Measurements from ENCODE around the gene GGACT.
A peak's percentile ranks its signal among the peaks of the same experiment; 100 is the strongest.
"Not testable (repeated sequence)": the region's sequence is repeated elsewhere in the genome, so short reads cannot be mapped to it uniquely, and the experiment has no call there.

The GGACT gene

DNA sequence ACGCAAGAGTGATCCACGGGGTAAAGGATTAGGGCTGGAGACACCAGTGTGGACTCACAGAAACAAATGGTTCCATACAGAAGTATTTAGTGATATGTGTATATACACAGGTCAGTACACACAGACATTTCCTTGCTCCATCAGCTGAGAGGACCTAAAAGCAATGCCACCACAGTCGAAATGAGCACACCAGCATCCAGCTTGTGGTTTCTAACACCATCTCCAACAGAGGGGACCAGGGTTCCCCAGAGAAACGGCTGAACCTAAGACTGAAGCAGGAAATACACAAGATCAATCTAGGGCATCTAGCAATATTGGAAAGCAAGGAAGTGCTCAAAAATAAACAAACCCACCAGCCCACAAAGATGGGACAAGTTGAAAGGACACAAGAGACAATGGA, 7.6 kb downstream of the GGACT start:
- ChIA-PET POLR2A (no interaction called here), CTCF (interaction anchor here (1.0 kb wide), 1 partner anchor 8 kb away, joined by 3 read pairs; no protein-coding TSS in a partner anchor)
- no peak overlapping the region for H3K4me3 ChIP-seq (ENCODE audit: low read depth, low read length)
- no peak for DNase-seq (ENCODE audit: low read depth, low spot score)
- TF ChIP-seq, protein P1, sequence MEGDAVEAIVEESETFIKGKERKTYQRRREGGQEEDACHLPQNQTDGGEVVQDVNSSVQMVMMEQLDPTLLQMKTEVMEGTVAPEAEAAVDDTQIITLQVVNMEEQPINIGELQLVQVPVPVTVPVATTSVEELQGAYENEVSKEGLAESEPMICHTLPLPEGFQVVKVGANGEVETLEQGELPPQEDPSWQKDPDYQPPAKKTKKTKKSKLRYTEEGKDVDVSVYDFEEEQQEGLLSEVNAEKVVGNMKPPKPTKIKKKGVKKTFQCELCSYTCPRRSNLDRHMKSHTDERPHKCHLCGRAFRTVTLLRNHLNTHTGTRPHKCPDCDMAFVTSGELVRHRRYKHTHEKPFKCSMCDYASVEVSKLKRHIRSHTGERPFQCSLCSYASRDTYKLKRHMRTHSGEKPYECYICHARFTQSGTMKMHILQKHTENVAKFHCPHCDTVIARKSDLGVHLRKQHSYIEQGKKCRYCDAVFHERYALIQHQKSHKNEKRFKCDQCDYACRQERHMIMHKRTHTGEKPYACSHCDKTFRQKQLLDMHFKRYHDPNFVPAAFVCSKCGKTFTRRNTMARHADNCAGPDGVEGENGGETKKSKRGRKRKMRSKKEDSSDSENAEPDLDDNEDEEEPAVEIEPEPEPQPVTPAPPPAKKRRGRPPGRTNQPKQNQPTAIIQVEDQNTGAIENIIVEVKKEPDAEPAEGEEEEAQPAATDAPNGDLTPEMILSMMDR (IDR thresholded peaks at IDR 0.05; ENCODE audit: insufficient read depth, low read length, missing control alignments): no peak

GRCh38 chr13:100580045-100580444, 8.5 kb downstream of the GGACT start:
- H3K4me3 ChIP-seq (ENCODE audit: low read depth, low read length): no peak overlapping the region
- CTCF ChIA-PET: interaction anchor here (0.8 to 2.5 kb wide), 3 partner anchors 9 kb away, joined by 3 to 16 read pairs (median 3); partner anchors contain the start of gene GGACT
- TF ChIP-seq, protein P1 (IDR thresholded peaks at IDR 0.05; ENCODE audit: insufficient read depth, low read length, missing control alignments): no peak
- POLR2A ChIA-PET: no interaction called here
- DNase-seq (ENCODE audit: low read depth, low spot score): no peak

DNA sequence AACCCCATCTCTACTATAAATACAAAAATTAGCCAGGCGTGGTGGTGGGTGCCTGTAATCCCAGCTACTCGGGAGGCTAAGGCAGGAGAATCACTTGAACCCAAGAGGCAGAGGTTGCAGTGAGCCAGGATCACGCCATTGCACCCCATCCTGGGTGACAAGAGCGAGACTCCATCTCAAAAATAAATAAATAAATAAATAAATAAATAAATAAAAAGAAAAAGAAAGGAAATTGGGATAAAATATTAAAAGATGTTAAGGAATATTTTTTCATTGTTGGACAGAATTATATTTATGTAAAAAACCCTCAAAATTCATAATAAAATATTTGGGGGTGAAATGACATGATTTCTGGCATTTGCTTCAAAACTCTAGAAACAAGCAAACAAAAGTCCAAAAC, 11.3 kb downstream of the GGACT start:
- CTCF ChIA-PET; DNase-seq (ENCODE audit: low read depth, low spot score); POLR2A ChIA-PET; H3K4me3 ChIP-seq (ENCODE audit: low read depth, low read length): not testable (repeated sequence)

- DNase-seq (ENCODE audit: low read depth, low spot score): peak; percentile 34
- ChIA-PET CTCF (interaction anchor here (0.8 to 6.0 kb wide), 24 partner anchors 10 to 924 kb away, joined by 3 to 69 read pairs (median 4); partner anchors contain the start of gene GGACT), POLR2A (no interaction called here)
- TF ChIP-seq, protein P1 (IDR thresholded peaks at IDR 0.05; ENCODE audit: insufficient read depth, low read length, missing control alignments): peak; percentile 53
- H3K4me3 ChIP-seq (ENCODE audit: low read depth, low read length): no peak overlapping the region
Measured at GRCh38 chr13:100573121-100573520, 15.5 kb downstream of the GGACT start.

DNA sequence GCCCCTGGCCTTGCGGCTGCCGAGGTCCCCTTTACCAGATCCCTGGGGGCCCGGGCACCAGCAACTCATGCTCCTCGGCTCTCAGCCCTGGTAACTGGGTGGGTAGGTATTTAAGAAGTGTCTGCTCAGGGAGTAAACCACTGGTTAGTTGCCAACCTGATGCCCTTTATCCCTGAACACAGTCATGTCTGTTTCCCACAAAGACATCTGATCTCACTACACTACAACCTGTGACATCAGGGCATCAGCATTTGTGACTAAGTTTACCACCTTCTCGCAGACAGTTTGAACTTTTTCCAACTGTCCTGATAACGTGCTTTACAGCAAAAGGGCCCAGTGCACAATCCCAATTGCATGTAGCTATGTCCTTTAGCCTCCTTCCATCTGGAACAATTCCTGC, 22.0 kb downstream of the GGACT start:
- no peak overlapping the region for H3K4me3 ChIP-seq (ENCODE audit: low read depth, low read length)
- POLR2A ChIA-PET: no interaction called here
- CTCF ChIA-PET: no interaction called here
- DNase-seq (ENCODE audit: low read depth, low spot score): no peak
- TF ChIP-seq, protein P1 (IDR thresholded peaks at IDR 0.05; ENCODE audit: insufficient read depth, low read length, missing control alignments): no peak

DNA sequence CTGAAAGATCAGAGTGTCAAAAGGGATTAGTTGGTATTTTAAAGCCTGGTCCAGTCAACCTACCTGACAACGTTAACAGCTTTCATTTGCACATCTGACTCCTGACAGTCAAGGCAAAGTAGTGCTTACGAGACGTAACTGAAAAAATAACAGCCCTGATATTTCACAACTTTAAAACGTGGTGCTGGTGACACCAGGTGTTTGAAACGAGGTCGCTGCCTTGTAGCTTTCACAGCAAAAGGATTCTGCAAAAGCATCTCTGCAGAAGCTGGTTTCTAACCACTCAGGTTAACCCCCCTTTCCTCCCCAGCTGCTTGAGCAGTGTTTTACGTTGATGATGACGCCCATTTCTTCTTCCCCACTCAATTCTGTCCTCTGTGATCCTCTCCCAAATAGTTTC, 23.3 kb downstream of the GGACT start:
- ChIA-PET POLR2A (no interaction called here), CTCF (no interaction called here)
- TF ChIP-seq, protein P1 (IDR thresholded peaks at IDR 0.05; ENCODE audit: insufficient read depth, low read length, missing control alignments): no peak

GRCh38 chr13:100564444-100565223, 24.0 kb downstream of the GGACT start:
- H3K4me3 ChIP-seq (ENCODE audit: low read depth, low read length): no peak overlapping the region
- DNase-seq (ENCODE audit: low read depth, low spot score): no peak
- ChIA-PET CTCF (interaction anchor here (6.6 kb wide), 1 partner anchor 8 kb away, joined by 69 read pairs; no protein-coding TSS in a partner anchor), POLR2A (no interaction called here)
- TF ChIP-seq, protein P1 (IDR thresholded peaks at IDR 0.05; ENCODE audit: insufficient read depth, low read length, missing control alignments): no peak

More for the DNA sequence above, 23.3 kb downstream of the GGACT start:
- H3K4me3 ChIP-seq (ENCODE audit: low read depth, low read length): no peak overlapping the region
- DNase-seq (ENCODE audit: low read depth, low spot score): no peak

Measured in AG04449 (cell line).